HCT116 (cell line): ENCODE data around the gene DNPH1. TPM values are rescaled to one million over a fixed set of nuclear protein-coding genes. Genes with fewer than 3 reads are reported as not detected.

Source experiments
- ATAC-seq: fragments of 200-7000 bp; cut with Tn5 transposase; 2 replicates; pipeline ENCODE4 v1.9.1; 2020; ENCODE audit warnings: mild to moderate bottlenecking, moderate library complexity
- BruUV-seq: library from RNA; stranded (reverse); fragments of 400-500 nt; replicated peaks from 2 replicates; lab custom pipeline; 2021; lab: Mats Ljungman, UMichigan
- CTCF ChIA-PET: fragments of 300-600 bp; sonication (Branson Sonifier 250); formaldehyde crosslinking; loops from one replicate; lab custom pipeline; 2021; ENCODE audit warnings: antibody characterized with exemption; lab: Charles Lee
- POLR2A ChIA-PET: fragments of 300-600, 350-600 bp; sonication (Branson Sonifier 250); formaldehyde crosslinking; loops from one replicate; lab custom pipeline; 2021; ENCODE audit warnings: antibody characterized with exemption; lab: Charles Lee
- RAD21 ChIA-PET, 2 experiments: fragments of 300-600 bp; sonication (Branson Sonifier 250); formaldehyde crosslinking; loops; one replicate each; lab custom pipeline; 2023; ENCODE audit warnings: low total read pairs in 2 of 2; ENCODE audit not compliant: uncharacterized antibody in 2 of 2, unreplicated experiment in 2 of 2, low non-redundant PET in 1 of 2; lab: Charles Lee
- DNase-seq: peaks from one replicate; pipeline ENCODE4 v3.0.0-alpha.2; 2010; ENCODE audit warnings: low read depth, low spot score
- H2AFZ ChIP-seq: fragments of 200-600 bp; shearing (Covaris generic), sonication (generic); 2 replicates; pipeline ENCODE4 v1.6.1; 2017; ENCODE audit warnings: low read depth, mixed run types, mixed read lengths, antibody characterized with exemption, low read length; ENCODE audit not compliant: poor library complexity, severe bottlenecking
- H3K27ac ChIP-seq: 2 replicates; pipeline ENCODE4 v1.5.1; 2012; ENCODE audit warnings: low read depth, low read length
- H3K27me3 ChIP-seq: fragments of 200-600 bp; sonication (generic); 2 replicates; pipeline ENCODE4 v1.6.1; 2016; ENCODE audit warnings: mixed run types, low read length, mixed read lengths; ENCODE audit not compliant: insufficient read depth
- H3K36me3 ChIP-seq, 2 experiments: fragments of 200-500 bp in 1 of 2; fragments of 200-600 bp in 1 of 2; sonication (Bioruptor generic) in 1 of 2; sonication (generic) in 1 of 2; 2 replicates each; pipeline versions ENCODE4 v1.5.1 to v1.6.1; 2014 to 2016; ENCODE audit warnings: low read length in 2 of 2, inconsistent platforms in 1 of 2, mixed read lengths in 1 of 2, mixed run types in 1 of 2; ENCODE audit not compliant: insufficient read depth in 2 of 2, control insufficient read depth in 1 of 2
- H3K4me1 ChIP-seq, 2 experiments: fragments of 200-600 bp in 1 of 2; sonication (generic) in 1 of 2; 2 replicates each; pipeline versions ENCODE4 v1.5.1 to v1.6.1; 2012 to 2017; ENCODE audit warnings: low read length in 2 of 2, inconsistent platforms in 1 of 2, mild to moderate bottlenecking in 1 of 2, mixed read lengths in 1 of 2, mixed run types in 1 of 2, moderate library complexity in 1 of 2; ENCODE audit not compliant: insufficient read depth in 2 of 2, control insufficient read depth in 1 of 2
- H3K4me2 ChIP-seq: fragments of 200-600 bp; sonication (generic); 2 replicates; pipeline ENCODE4 v1.6.1; 2017; ENCODE audit warnings: mixed run types, low read length, mixed read lengths
- H3K4me3 ChIP-seq, 2 experiments: fragments of 200-600 bp in 1 of 2; sonication (generic) in 1 of 2; replicated peaks in 1 of 2; 2 replicates each; pipeline ENCODE4 v1.5.1; 2011 to 2016; ENCODE audit warnings: low read length in 2 of 2, control low read depth in 1 of 2, low read depth in 1 of 2, mild to moderate bottlenecking in 1 of 2, mixed read lengths in 1 of 2, mixed run types in 1 of 2
- H3K79me2 ChIP-seq: fragments of 200-600 bp; sonication (generic); 2 replicates; pipeline ENCODE4 v1.6.1; 2017; ENCODE audit warnings: mild to moderate bottlenecking, mixed run types, low read length, moderate library complexity, mixed read lengths; ENCODE audit not compliant: insufficient read depth
- H3K9ac ChIP-seq: fragments of 200-600 bp; sonication (generic); 2 replicates; pipeline ENCODE4 v1.6.1; 2016; ENCODE audit warnings: low read length, mixed read lengths
- H3K9me2 ChIP-seq: fragments of 200-600 bp; sonication (generic), shearing (Covaris generic); 2 replicates; pipeline ENCODE4 v1.6.1; 2017; ENCODE audit warnings: mixed run types, mild to moderate bottlenecking, moderate library complexity; ENCODE audit not compliant: insufficient read depth
- H3K9me3 ChIP-seq, 2 experiments: fragments of 200-500 bp in 1 of 2; fragments of 200-600 bp in 1 of 2; sonication (Bioruptor generic) in 1 of 2; sonication (generic) in 1 of 2; 2 replicates each; pipeline ENCODE4 v1.6.1; 2014 to 2017; ENCODE audit warnings: low read length in 2 of 2, mixed read lengths in 2 of 2, inconsistent platforms in 1 of 2, low read depth in 1 of 2, mild to moderate bottlenecking in 1 of 2, mixed run types in 1 of 2, moderate library complexity in 1 of 2; ENCODE audit not compliant: control insufficient read depth in 1 of 2, insufficient read depth in 1 of 2
- H4K20me1 ChIP-seq: fragments of 200-600 bp; sonication (generic), shearing (Covaris generic); 2 replicates; pipeline ENCODE4 v1.6.1; 2017; ENCODE audit warnings: mixed run types, mild to moderate bottlenecking, moderate library complexity; ENCODE audit not compliant: insufficient read depth
- CBX3 ChIP-seq: IDR thresholded peaks from 2 replicates; pipeline ENCODE4 v1.6.1; 2012; ENCODE audit warnings: low read depth
- CEBPB ChIP-seq: IDR thresholded peaks from 2 replicates; pipeline ENCODE4 v1.6.1; 2012; ENCODE audit warnings: low read depth
- EGR1 ChIP-seq: IDR thresholded peaks from 2 replicates; pipeline ENCODE4 v1.6.1; 2012; ENCODE audit warnings: low read depth
- ELF1 ChIP-seq: IDR thresholded peaks from 2 replicates; pipeline ENCODE4 v1.6.1; 2012; ENCODE audit warnings: low read depth, borderline replicate concordance
- EZH2 ChIP-seq: fragments of 200-600 bp; sonication (generic); IDR thresholded peaks from 2 replicates; pipeline ENCODE4 v1.6.1; 2017; ENCODE audit warnings: antibody characterized with exemption, mixed run types
- EZH2phosphoT487 ChIP-seq: fragments of 200-600 bp; IDR thresholded peaks from 2 replicates; pipeline ENCODE4 v1.6.1; 2018; ENCODE audit warnings: antibody characterized with exemption, borderline replicate concordance
- MAX ChIP-seq: IDR thresholded peaks from 2 replicates; pipeline ENCODE4 v1.6.1; 2012
- SP1 ChIP-seq: IDR thresholded peaks from 2 replicates; pipeline ENCODE4 v1.6.1; 2012; ENCODE audit warnings: low read depth
- SRF ChIP-seq: IDR thresholded peaks from 2 replicates; pipeline ENCODE4 v1.6.1; 2012; ENCODE audit warnings: low read depth
- YY1 ChIP-seq: IDR thresholded peaks from 2 replicates; pipeline ENCODE4 v1.6.1; 2011; ENCODE audit warnings: low read length, low read depth, moderate library complexity, mild to moderate bottlenecking; ENCODE audit not compliant: insufficient replicate concordance; ENCODE audit errors: extremely low read depth
- ZBTB33 ChIP-seq: IDR thresholded peaks from 2 replicates; pipeline ENCODE4 v1.6.1; 2011; ENCODE audit warnings: mild to moderate bottlenecking, low read length, moderate library complexity; ENCODE audit not compliant: insufficient replicate concordance; ENCODE audit errors: extremely low read depth
- ZFX ChIP-seq: fragments of 450-650 bp; IDR thresholded peaks from 2 replicates; pipeline ENCODE4 v1.6.1; 2017
- ZNF274 ChIP-seq: fragments of 200-500 bp; sonication (Bioruptor generic); IDR thresholded peaks from 2 replicates; pipeline ENCODE4 v1.6.1; 2014; ENCODE audit warnings: mild to moderate bottlenecking, low read depth, low read length, inconsistent platforms
- intact Hi-C: fragments of 100-400 bp; cut with micrococcal nuclease; formaldehyde crosslinking; loops from 2 replicates; pipeline ENCODE4 v1.10.0; 2022
- total RNA-seq: library from RNA; stranded (reverse); gene quantifications from one replicate; pipeline ENCODE4 v1.2.1, GENCODE V29; 2021; ENCODE audit not compliant: unreplicated experiment
- TF ChIP-seq, protein P1 (sequence below): IDR thresholded peaks from 2 replicates; pipeline ENCODE4 v1.6.1; 2012

DNPH1 gene
- total RNA-seq, 1 experiment from 2014 or later, result 117 TPM

GRCh38 chr6:43203029-43203717 lies 26.1 kb downstream of the DNPH1 start:
- CTCF ChIA-PET, result no interaction called here

More at GRCh38 chr6:43203029-43203717, 26.1 kb downstream of the DNPH1 start:
- no peaks in the 10 kb centered on the region for H4K20me1 ChIP-seq
- ChIA-PET RAD21 (no interaction called here), POLR2A (interaction anchor here (0.5 kb wide), 1 partner anchor 274 kb away, joined by 3 read pairs; the partner anchor contains the start of gene CNPY3)
- H3K27me3 ChIP-seq, result no peaks in the 10 kb centered on the region
- H2AFZ ChIP-seq, result no peak overlapping the region
- no peak overlapping the region for H3K27ac ChIP-seq
- no peak overlapping the region for H3K4me2 ChIP-seq
- H3K4me1 ChIP-seq, result no peaks in the 10 kb centered on the region
- DNase-seq, result no peak
- H3K36me3 ChIP-seq, result no peaks in the 10 kb centered on the region; a peak in 1 of 4 replicates
- intact Hi-C loops, result no loop called here
- H3K9me2 ChIP-seq, result no peaks in the 10 kb centered on the region
- no peaks in the 10 kb centered on the region for H3K79me2 ChIP-seq
- no peak for TF ChIP-seq MAX
- no peak for TF ChIP-seq EGR1
- TF ChIP-seq SP1, result no peak
- no peak for TF ChIP-seq ELF1
- TF ChIP-seq ZFX, result no peak
- no peak for TF ChIP-seq EZH2
- TF ChIP-seq YY1, result no peak
- no peak for TF ChIP-seq ZBTB33
- TF ChIP-seq CBX3, result no peak
- TF ChIP-seq SRF, result no peak
- TF ChIP-seq, protein P1, sequence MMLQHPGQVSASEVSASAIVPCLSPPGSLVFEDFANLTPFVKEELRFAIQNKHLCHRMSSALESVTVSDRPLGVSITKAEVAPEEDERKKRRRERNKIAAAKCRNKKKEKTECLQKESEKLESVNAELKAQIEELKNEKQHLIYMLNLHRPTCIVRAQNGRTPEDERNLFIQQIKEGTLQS, result no peak
- no peak for TF ChIP-seq ZNF274
- no peak for TF ChIP-seq CEBPB
- no peak for TF ChIP-seq EZH2phosphoT487
- no peaks in the 10 kb centered on the region for H3K9me3 ChIP-seq
- ATAC-seq, result peak; percentile 26; the same call in 1 of the 2 replicates
- BruUV-seq, result no TSS peak
- no peak overlapping the region for H3K9ac ChIP-seq
- H3K4me3 ChIP-seq, result no peak overlapping the region
